Measurements from ENCODE around the gene CAPN5.
A peak's percentile ranks its signal among the peaks of the same experiment; 100 is the strongest.

CAPN5 gene

DNA sequence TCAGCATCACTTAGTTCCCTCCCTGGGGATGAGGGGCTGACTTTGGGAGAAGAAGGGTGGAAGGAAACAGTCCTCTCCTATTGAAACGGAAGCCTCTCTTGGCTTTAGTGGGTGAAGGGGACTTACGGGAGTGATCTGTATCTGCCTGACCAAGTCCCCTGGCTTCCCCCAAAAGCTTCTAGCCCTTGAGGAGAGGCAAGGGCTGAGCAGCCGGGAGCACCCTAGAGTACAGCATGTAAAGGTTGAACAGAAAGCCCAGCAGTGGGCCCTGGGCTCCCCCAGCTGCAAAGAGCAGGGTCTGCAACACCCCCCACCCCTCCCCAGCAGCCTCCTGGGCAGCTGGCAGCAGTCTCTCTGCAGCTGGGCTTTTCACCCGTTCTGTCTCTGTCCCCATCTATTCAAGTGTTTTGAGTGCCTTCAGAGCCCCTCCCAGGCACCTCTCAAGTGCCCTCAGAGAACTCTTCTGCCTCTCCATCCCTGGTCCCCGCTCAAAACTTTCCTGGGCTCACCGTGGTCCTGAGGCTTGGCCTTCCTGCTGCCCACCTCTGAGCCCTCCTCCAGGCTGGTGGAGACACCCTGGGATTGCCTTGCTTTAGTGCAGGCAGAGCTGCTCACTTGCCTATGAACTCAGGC lies 2.7 kb downstream of the CAPN5 start:
- Histone ChIP-seq H3K9me3 (ENCODE audit: control insufficient read depth, low read length) (no peaks in the 10 kb centered on the region), H3K4me1 (ENCODE audit: control insufficient read depth, insufficient read depth, low read length) (peaks cover 79% of the 10 kb centered on the region)

DNA sequence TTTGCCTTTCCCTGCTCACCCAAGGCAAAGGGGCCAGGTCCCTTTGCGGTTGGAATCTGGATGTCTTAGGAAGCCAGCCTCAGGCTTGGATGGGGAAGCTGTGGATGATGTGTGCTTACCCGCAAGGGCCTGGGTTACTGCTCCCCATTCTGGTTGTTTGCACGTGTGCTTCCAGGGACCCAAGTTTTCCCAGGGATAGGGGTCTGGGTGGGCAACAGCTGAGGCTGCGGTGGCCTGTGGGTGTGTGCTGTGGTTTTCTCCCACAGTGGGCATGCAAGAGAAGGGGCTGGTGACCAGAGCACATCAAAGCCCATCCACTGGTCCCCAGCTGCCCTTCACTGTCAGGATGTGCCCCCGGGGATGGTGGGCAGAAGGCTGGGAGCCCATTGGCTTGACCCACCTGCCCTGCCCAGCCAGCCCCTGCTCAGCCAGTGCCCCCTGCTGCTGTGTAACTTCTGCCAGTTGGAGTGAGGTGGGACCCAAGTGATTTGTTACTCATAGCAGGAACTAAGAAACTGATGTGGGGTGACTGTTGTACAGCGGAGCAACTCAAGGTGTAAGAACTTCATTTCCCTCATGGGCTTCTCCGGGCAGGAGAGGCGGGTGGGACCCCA lies 3.3 kb downstream of the CAPN5 start:
- H3K9me3 ChIP-seq (ENCODE audit: control insufficient read depth, low read length), result no peaks in the 10 kb centered on the region
- no peaks in the 10 kb centered on the region for H3K36me3 ChIP-seq (ENCODE audit: control insufficient read depth, insufficient read depth, low read length)
- H3K4me3 ChIP-seq (ENCODE audit: low read length), result peak overlapping the region; percentile 2
- H3K9ac ChIP-seq (ENCODE audit: low read length), result peak overlapping the region; percentile 15
- peaks cover 79% of the 10 kb centered on the region for H3K4me1 ChIP-seq (ENCODE audit: control insufficient read depth, insufficient read depth, low read length)
- no peaks in the 10 kb centered on the region for H3K27me3 ChIP-seq (ENCODE audit: control insufficient read depth, insufficient read depth, low read length)

More for the DNA sequence above, 2.7 kb downstream of the CAPN5 start:
- Histone ChIP-seq H3K9ac (ENCODE audit: low read length) (peak overlapping the region; percentile 76), H3K36me3 (ENCODE audit: control insufficient read depth, insufficient read depth, low read length) (no peaks in the 10 kb centered on the region), H3K27me3 (ENCODE audit: control insufficient read depth, insufficient read depth, low read length) (no peaks in the 10 kb centered on the region), H3K4me3 (ENCODE audit: low read length) (peak overlapping the region; percentile 62)

DNA sequence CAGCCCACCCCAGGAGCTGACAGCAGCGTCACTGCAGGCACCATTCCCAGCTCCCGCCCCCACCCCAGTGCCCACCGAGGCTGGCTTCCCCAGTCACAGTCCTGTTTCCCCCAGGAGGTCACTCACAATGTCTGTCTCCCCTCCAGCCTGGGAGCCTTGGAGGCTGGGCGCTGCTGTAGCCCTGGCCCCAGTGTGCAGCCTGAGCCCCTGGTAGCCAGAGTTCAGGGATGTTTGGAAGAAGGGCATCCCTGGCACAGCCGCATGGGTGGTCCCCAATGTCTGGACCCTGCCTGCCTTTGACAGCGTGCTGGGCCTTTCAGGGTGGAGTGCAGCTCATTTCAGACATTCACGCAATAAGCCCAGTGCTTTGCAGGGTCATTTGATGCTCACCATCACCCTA lies 4.3 kb downstream of the CAPN5 start:
- H3K4me1 ChIP-seq (ENCODE audit: control insufficient read depth, insufficient read depth, low read length), result peaks cover 76% of the 10 kb centered on the region
- H3K9ac ChIP-seq (ENCODE audit: low read length), result peak overlapping the region; percentile 15
- no peak overlapping the region for H3K4me3 ChIP-seq (ENCODE audit: low read length)
- H3K36me3 ChIP-seq (ENCODE audit: control insufficient read depth, insufficient read depth, low read length), result no peaks in the 10 kb centered on the region
- H3K27me3 ChIP-seq (ENCODE audit: control insufficient read depth, insufficient read depth, low read length), result no peaks in the 10 kb centered on the region
- no peaks in the 10 kb centered on the region for H3K9me3 ChIP-seq (ENCODE audit: control insufficient read depth, low read length)

GRCh38 chr11:77071671-77072605 lies 5.2 kb downstream of the CAPN5 start:
- Histone ChIP-seq H3K36me3 (ENCODE audit: control insufficient read depth, insufficient read depth, low read length) (no peaks in the 10 kb centered on the region), H3K9me3 (ENCODE audit: control insufficient read depth, low read length) (no peaks in the 10 kb centered on the region), H3K4me3 (ENCODE audit: low read length) (no peak overlapping the region), H3K4me1 (ENCODE audit: control insufficient read depth, insufficient read depth, low read length) (peaks cover 79% of the 10 kb centered on the region), H3K9ac (ENCODE audit: low read length) (peak overlapping the region; percentile 73), H3K27me3 (ENCODE audit: control insufficient read depth, insufficient read depth, low read length) (no peaks in the 10 kb centered on the region)

DNA sequence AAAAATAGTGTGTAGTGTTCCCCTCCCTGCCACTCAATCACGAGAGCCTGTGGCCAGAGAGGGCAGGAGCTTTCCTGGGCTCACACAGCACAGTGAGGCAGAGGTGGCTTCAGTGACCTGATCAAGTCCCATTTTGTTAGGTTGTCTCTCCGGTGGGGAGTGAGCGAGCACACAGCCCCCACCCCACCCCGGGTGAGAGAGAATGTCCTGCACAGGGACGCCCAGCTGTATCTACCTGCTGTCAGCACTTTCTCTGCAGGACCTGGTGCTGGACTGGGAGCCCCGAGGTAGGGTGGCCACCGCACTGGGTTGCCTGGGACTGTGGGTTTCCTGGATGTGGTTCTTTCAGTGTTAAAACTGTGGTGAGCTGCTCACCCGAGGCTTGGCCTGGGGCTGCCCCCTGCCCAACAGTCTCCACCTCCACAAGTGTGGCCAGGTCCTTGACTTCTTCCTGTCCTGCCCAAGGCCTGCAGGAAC lies 6.1 kb downstream of the CAPN5 start:
- Histone ChIP-seq H3K4me1 (ENCODE audit: control insufficient read depth, insufficient read depth, low read length) (peaks cover 83% of the 10 kb centered on the region), H3K9me3 (ENCODE audit: control insufficient read depth, low read length) (no peaks in the 10 kb centered on the region), H3K36me3 (ENCODE audit: control insufficient read depth, insufficient read depth, low read length) (no peaks in the 10 kb centered on the region), H3K27me3 (ENCODE audit: control insufficient read depth, insufficient read depth, low read length) (no peaks in the 10 kb centered on the region), H3K4me3 (ENCODE audit: low read length) (no peak overlapping the region), H3K9ac (ENCODE audit: low read length) (peak overlapping the region; percentile 73)

GRCh38 chr11:77073328-77074001 lies 6.7 kb downstream of the CAPN5 start:
- Histone ChIP-seq H3K9ac (ENCODE audit: low read length) (peak overlapping the region; percentile 73), H3K4me3 (ENCODE audit: low read length) (peak overlapping the region; percentile 47), H3K27me3 (ENCODE audit: control insufficient read depth, insufficient read depth, low read length) (no peaks in the 10 kb centered on the region), H3K4me1 (ENCODE audit: control insufficient read depth, insufficient read depth, low read length) (peaks cover 83% of the 10 kb centered on the region), H3K36me3 (ENCODE audit: control insufficient read depth, insufficient read depth, low read length) (no peaks in the 10 kb centered on the region), H3K9me3 (ENCODE audit: control insufficient read depth, low read length) (no peaks in the 10 kb centered on the region)

DNA sequence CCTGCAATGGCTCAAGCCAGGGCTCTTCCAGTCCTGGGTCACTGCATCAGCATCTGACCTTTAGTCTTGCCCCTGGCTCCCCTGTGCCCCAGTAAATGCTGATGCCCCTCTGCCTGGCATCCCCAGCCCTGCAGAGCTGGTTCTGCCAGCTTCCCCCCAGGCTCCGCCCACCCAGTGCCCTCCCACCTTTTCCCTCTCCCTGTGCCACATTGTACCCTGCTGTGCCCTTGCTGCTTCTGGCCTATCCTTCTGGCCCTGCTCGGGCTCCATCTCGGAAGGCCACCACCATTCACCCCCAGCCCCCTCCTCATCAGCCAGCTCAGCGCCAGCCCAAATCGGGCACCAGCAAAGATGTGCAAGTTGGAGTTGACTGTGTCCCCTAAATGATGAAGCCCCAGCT lies 7.4 kb downstream of the CAPN5 start:
- no peaks in the 10 kb centered on the region for H3K27me3 ChIP-seq (ENCODE audit: control insufficient read depth, insufficient read depth, low read length)
- H3K9ac ChIP-seq (ENCODE audit: low read length), result peak overlapping the region; percentile 73
- H3K9me3 ChIP-seq (ENCODE audit: control insufficient read depth, low read length), result no peaks in the 10 kb centered on the region
- H3K4me3 ChIP-seq (ENCODE audit: low read length), result peak overlapping the region; percentile 47
- H3K4me1 ChIP-seq (ENCODE audit: control insufficient read depth, insufficient read depth, low read length), result peaks cover 76% of the 10 kb centered on the region
- H3K36me3 ChIP-seq (ENCODE audit: control insufficient read depth, insufficient read depth, low read length), result no peaks in the 10 kb centered on the region

DNA sequence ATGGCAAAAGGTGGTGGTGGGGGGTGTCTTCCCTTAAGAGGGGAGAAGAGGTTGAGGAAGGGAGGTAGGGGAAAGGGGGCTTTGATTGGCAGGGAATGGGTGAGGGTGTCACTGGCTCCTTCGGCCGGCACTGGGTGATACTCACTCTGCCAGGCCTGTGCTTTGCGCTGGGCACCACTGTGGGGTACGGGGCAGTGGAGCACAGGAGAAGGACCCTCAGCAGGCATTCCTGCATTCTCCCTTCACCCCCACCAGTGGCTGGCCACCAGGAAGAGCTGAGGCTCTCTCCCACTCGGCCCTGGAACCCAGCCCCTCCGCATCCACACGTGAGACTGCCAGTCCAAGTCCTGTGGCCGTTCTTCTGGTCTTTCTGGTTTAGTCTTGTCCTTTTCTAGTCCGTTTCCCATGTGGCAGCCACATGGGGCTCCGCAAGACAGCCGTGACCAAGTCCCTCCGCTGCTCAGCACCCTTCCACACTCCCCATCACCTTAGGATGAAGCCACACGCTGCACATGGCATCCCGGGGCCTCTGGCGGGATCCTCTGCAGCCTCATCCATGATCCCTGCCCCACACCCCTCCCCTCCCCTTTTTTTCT lies 8.0 kb downstream of the CAPN5 start:
- no peaks in the 10 kb centered on the region for H3K36me3 ChIP-seq (ENCODE audit: control insufficient read depth, insufficient read depth, low read length)
- peaks cover 71% of the 10 kb centered on the region for H3K4me1 ChIP-seq (ENCODE audit: control insufficient read depth, insufficient read depth, low read length)
- H3K9me3 ChIP-seq (ENCODE audit: control insufficient read depth, low read length), result no peaks in the 10 kb centered on the region
- H3K9ac ChIP-seq (ENCODE audit: low read length), result peak overlapping the region; percentile 73
- H3K27me3 ChIP-seq (ENCODE audit: control insufficient read depth, insufficient read depth, low read length), result no peaks in the 10 kb centered on the region
- peak overlapping the region; percentile 47 for H3K4me3 ChIP-seq (ENCODE audit: low read length)

DNA sequence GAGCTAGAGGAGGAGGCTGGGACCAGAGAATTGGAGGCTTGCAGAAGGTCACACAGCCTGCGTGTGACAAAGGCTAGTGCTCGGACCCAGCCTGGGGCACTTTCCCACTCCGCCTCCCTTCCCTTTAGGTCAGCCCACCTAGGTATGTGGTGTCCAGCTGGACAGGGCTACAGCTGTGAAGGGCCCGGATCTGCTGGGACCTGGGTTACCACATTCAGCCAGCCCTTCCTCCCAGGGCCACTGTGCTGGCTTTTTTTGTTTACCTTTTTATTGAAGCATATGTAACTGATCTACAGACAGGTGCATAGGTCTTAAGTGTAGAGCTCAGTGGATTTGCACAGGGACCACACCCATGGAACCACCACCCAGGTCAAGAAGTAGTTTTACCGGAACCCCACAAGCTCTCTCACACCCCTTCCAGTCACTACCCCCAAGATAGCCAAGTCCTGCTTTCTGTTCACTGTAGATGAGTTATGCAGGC lies 8.7 kb downstream of the CAPN5 start:
- Histone ChIP-seq H3K9me3 (ENCODE audit: control insufficient read depth, low read length) (no peaks in the 10 kb centered on the region), H3K9ac (ENCODE audit: low read length) (peak overlapping the region; percentile 73), H3K36me3 (ENCODE audit: control insufficient read depth, insufficient read depth, low read length) (no peaks in the 10 kb centered on the region), H3K4me1 (ENCODE audit: control insufficient read depth, insufficient read depth, low read length) (peaks cover 70% of the 10 kb centered on the region), H3K4me3 (ENCODE audit: low read length) (peak overlapping the region; percentile 44), H3K27me3 (ENCODE audit: control insufficient read depth, insufficient read depth, low read length) (no peaks in the 10 kb centered on the region)

- no peaks in the 10 kb centered on the region for H3K36me3 ChIP-seq (ENCODE audit: control insufficient read depth, insufficient read depth, low read length)
- no peak overlapping the region for H3K4me3 ChIP-seq (ENCODE audit: low read length)
- H3K9me3 ChIP-seq (ENCODE audit: control insufficient read depth, low read length), result no peaks in the 10 kb centered on the region
- H3K4me1 ChIP-seq (ENCODE audit: control insufficient read depth, insufficient read depth, low read length), result peaks cover 70% of the 10 kb centered on the region
- H3K27me3 ChIP-seq (ENCODE audit: control insufficient read depth, insufficient read depth, low read length), result no peaks in the 10 kb centered on the region
- H3K9ac ChIP-seq (ENCODE audit: low read length), result no peak overlapping the region
Measured at GRCh38 chr11:77079666-77080065, 12.9 kb downstream of the CAPN5 start.

DNA sequence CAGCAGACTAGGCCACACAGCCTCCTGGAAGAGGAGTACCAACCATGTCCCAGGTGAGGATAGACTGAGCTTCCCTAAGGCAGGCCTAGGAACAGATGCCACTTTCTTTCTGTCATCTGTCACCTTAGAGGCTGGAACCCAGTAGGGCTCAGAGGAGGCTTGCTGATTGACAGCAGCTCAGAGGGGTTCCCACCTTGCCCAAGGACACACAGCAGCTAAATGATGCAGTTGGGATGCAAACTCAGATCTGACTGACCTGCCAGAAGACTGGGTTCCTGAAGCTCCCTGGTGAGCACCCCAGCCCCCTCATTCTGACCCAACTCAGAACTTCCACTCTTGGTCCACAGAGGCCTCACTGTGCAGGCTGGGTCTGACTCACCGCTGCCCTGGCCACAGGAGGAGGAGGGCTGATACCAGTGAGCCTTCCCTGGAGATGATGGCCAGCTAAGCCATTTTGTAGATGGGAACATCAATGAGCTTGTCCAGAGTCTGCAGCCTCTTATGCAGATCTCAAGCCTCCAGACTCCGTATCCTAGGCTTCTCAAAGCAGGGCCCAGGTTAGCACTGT lies 14.0 kb downstream of the CAPN5 start:
- no peaks in the 10 kb centered on the region for H3K36me3 ChIP-seq (ENCODE audit: control insufficient read depth, insufficient read depth, low read length)
- no peaks in the 10 kb centered on the region for H3K27me3 ChIP-seq (ENCODE audit: control insufficient read depth, insufficient read depth, low read length)
- no peaks in the 10 kb centered on the region for H3K9me3 ChIP-seq (ENCODE audit: control insufficient read depth, low read length)
- peak overlapping the region; percentile 3 for H3K9ac ChIP-seq (ENCODE audit: low read length)
- peaks cover 71% of the 10 kb centered on the region for H3K4me1 ChIP-seq (ENCODE audit: control insufficient read depth, insufficient read depth, low read length)
- H3K4me3 ChIP-seq (ENCODE audit: low read length), result no peak overlapping the region
